ENCODE measurements around the gene VSTM4. TPM values are rescaled to one million over a fixed set of nuclear protein-coding genes. Genes with fewer than 3 reads are reported as not detected.

VSTM4 gene
- total RNA-seq, 2 donors from 2014 or later, result 0.06 to 0.13 TPM

DNA sequence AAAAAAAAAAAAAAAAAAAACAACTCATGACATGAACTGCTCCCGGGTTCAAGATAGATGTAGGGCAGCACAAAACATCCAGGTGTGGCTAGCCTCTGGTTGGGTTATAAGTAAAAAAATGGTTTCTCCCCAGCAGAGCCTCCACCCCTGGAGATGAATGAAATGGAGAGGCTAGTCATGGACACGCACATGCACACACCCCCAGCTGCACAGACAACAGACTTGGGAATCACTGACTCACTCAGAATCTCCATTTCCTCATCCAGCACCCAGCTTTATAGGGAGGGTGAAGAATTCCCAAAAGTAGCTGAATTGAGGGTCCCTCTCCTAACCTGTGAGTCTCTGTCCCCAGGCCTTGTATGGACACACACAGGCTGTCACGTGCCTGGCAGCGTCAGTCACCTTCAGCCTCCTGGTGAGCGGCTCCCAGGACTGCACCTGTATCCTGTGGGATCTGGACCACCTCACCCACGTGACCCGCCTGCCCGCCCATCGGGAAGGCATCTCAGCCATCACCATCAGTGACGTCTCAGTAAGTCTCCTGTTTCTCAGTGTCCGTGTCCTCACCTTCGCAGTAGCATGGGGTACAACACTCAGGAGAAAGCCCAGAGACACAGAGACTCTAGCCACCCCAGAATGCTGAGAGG is 140.7 kb downstream of the VSTM4 start:
- H3K36me3 Mint-ChIP-seq (ENCODE audit: low read depth), result no peaks in the 10 kb centered on the region
- no peak overlapping the region for H3K27ac Mint-ChIP-seq
- no peaks in the 10 kb centered on the region for H3K9me3 Mint-ChIP-seq
- peaks cover 12% of the 10 kb centered on the region for H3K27me3 Mint-ChIP-seq
- no peak for ATAC-seq (replicated peaks)
- no peak overlapping the region for H3K4me3 Mint-ChIP-seq
- no peaks in the 10 kb centered on the region for H3K4me1 Mint-ChIP-seq

DNA sequence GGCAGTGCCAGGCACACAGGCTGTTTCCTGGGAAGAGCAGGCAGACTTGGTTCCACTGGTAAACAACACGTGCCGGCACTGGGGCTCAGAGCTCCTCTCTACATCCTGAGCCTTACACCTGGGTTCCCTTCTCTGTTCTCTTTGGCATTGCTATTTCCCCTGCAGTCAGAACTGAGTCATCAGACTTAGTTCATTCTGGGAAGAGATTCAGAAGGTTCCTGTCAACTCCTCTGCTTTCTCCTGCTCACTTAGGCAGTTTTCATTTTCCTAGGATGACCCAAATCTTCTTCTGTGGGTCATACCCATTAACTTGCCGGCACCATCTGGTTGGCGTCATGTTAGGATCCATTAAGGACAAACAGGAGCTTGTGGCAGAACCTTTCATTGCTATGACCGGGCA is 142.3 kb downstream of the VSTM4 start:
- Mint-ChIP-seq H3K4me3 (no peak overlapping the region), H3K9me3 (no peaks in the 10 kb centered on the region), H3K36me3 (ENCODE audit: low read depth) (no peaks in the 10 kb centered on the region), H3K27ac (no peak overlapping the region), H3K27me3 (peaks cover 11% of the 10 kb centered on the region), H3K4me1 (no peaks in the 10 kb centered on the region)
- no peak for ATAC-seq (replicated peaks)

DNA sequence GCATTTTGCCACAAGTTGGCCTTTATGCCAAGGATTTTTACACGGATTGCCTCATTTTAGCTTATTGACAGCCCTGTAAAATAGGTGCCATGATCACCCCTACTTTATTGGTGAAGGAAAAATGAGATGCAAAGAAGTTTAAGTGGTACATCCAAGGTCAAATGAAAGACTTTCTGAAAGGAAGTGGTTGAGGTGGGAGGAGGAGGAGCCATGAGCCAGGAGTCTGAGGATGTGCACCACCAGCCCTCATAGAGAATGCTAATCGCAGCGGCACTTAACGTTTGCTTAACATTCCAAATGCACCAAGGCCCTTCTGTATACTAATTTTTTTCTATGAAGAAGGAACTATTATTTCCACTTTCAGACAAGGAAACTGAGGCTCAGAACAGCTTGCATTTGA is 144.7 kb downstream of the VSTM4 start:
- H3K27me3 Mint-ChIP-seq, result peaks cover 19% of the 10 kb centered on the region
- no peaks in the 10 kb centered on the region for H3K9me3 Mint-ChIP-seq
- no peaks in the 10 kb centered on the region for H3K4me1 Mint-ChIP-seq
- no peak overlapping the region for H3K4me3 Mint-ChIP-seq
- no peaks in the 10 kb centered on the region for H3K36me3 Mint-ChIP-seq (ENCODE audit: low read depth)
- no peak overlapping the region for H3K27ac Mint-ChIP-seq
- ATAC-seq (replicated peaks), result no peak

DNA sequence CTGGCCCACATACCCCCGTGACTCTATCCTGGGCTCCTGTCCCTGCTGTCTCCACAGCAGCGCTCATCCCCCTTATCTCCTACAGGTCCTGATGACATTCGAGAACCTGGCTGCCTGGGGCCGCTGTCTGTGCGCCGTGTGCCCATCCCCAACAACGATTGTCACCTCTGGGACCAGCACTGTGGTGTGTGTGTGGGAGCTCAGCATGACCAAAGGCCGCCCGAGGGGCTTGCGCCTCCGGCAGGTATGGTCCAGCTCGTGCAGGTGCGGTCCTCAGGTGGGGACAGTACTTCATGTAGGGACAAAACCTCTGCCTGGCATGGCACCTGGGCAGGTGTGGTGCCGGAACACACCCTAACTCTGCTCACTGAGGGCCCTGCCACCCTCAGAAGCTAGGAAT is 145.3 kb downstream of the VSTM4 start:
- H3K36me3 Mint-ChIP-seq (ENCODE audit: low read depth), result no peaks in the 10 kb centered on the region
- no peak overlapping the region for H3K4me3 Mint-ChIP-seq
- H3K27ac Mint-ChIP-seq, result no peak overlapping the region
- peaks cover 16% of the 10 kb centered on the region for H3K27me3 Mint-ChIP-seq
- no peak for ATAC-seq (replicated peaks)
- no peaks in the 10 kb centered on the region for H3K4me1 Mint-ChIP-seq
- no peaks in the 10 kb centered on the region for H3K9me3 Mint-ChIP-seq

DNA sequence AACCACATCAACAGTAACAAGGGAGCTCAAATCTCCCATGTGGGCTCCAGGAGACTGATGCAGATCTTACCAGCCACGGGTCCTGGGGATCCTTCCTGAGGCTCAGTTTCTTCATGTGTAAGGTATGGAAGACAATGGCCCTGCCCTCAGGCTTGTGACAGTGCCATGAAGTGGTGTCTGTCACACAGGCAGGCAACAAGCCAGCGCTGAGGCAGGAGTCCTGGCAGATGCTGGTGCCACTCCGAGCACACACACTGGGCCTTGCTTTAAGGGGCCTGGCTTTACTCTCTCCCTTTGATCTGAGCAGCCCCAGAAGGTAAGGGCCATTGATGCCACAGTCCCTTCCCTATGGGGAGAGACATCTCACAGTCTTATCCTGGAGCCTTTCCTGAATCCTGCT is 147.3 kb downstream of the VSTM4 start:
- H3K27me3 Mint-ChIP-seq, result peaks cover 15% of the 10 kb centered on the region
- ATAC-seq (replicated peaks), result no peak
- H3K36me3 Mint-ChIP-seq (ENCODE audit: low read depth), result no peaks in the 10 kb centered on the region

DNA sequence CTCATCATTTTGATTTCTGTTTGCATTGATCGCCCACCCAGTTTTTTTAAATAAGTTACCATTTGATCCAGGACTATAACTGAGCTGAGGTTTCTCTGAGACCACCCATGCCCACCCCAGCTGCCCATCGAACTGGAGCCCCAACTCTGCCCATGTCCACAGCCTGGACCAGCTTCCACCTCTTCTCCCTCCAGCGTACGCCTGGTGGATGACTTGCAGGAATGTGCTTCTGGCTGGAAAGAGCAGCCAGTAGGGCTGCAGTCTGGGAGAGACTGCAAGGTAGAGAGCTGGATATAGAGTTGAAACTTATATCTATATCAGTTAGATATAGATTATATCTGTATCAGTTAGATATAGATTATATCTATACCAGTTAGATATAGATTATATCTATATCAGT is 149.9 kb downstream of the VSTM4 start:
- no peaks in the 10 kb centered on the region for H3K9me3 Mint-ChIP-seq
- no peak for ATAC-seq (replicated peaks)
- no peaks in the 10 kb centered on the region for H3K36me3 Mint-ChIP-seq (ENCODE audit: low read depth)
- H3K27ac Mint-ChIP-seq, result no peak overlapping the region
- H3K4me3 Mint-ChIP-seq, result no peak overlapping the region
- peaks cover 20% of the 10 kb centered on the region for H3K27me3 Mint-ChIP-seq
- no peaks in the 10 kb centered on the region for H3K4me1 Mint-ChIP-seq

More for the DNA sequence above, 147.3 kb downstream of the VSTM4 start:
- no peak overlapping the region for H3K27ac Mint-ChIP-seq
- no peaks in the 10 kb centered on the region for H3K4me1 Mint-ChIP-seq
- no peaks in the 10 kb centered on the region for H3K9me3 Mint-ChIP-seq
- H3K4me3 Mint-ChIP-seq, result no peak overlapping the region

Other genes starting within 250 kb of the VSTM4 start
- gene LRRC18, start 175.7 kb downstream of the VSTM4 start, total RNA-seq, result not detected
- gene FAM170B, start 18.5 kb upstream of the VSTM4 start, total RNA-seq, result not detected
- 100 to 1,000 TPM in 1 of 2 donors, 10 to 100 TPM in 1; 92.2 to 262 TPM for gene TMEM273, start 72.9 kb upstream of the VSTM4 start, total RNA-seq
- gene C10orf71, start 183.6 kb upstream of the VSTM4 start, total RNA-seq, result not detected

All from activated T-helper 17 cell treated with anti-CD3 and anti-CD28 coated beads, Interleukin-2, amount 50 U/mL, for 72 hours (primary cell).